Endodermal cell (in vitro differentiated cells): ENCODE measurements around the gene PCK2. TPM values are rescaled to one million over a fixed set of nuclear protein-coding genes. Genes with fewer than 3 reads are reported as not detected.

ENCODE experiments used
- DNase-seq: peaks from one replicate; pipeline ENCODE4 v3.0.0-alpha.2; 2017
- H3K27ac ChIP-seq: 2 replicates; pipeline ENCODE4 v1.5.1; 2013; ENCODE audit warnings: mild to moderate bottlenecking, low read depth, low read length, moderate library complexity
- H3K27me3 ChIP-seq: 2 replicates; pipeline ENCODE4 v1.6.1; 2013; ENCODE audit warnings: mild to moderate bottlenecking, low read length, moderate library complexity; ENCODE audit not compliant: insufficient read depth, control insufficient read depth, poor library complexity, severe bottlenecking
- H3K36me3 ChIP-seq: 2 replicates; pipeline ENCODE4 v1.7.0; 2013; ENCODE audit warnings: mild to moderate bottlenecking, low read length, moderate library complexity; ENCODE audit not compliant: control insufficient read depth, insufficient read depth
- H3K4me1 ChIP-seq: one replicate; pipeline ENCODE4 v1.7.0; 2013; ENCODE audit warnings: low read length; ENCODE audit not compliant: control insufficient read depth, insufficient read depth
- H3K4me3 ChIP-seq: 2 replicates; pipeline ENCODE4 v1.5.1; 2013; ENCODE audit warnings: mild to moderate bottlenecking, low read length, moderate library complexity
- H3K9ac ChIP-seq: 2 replicates; pipeline ENCODE4 v1.6.1; 2013; ENCODE audit warnings: mild to moderate bottlenecking, low read length, moderate library complexity; ENCODE audit not compliant: poor library complexity, severe bottlenecking; ENCODE audit errors: extremely low read depth
- H3K9me3 ChIP-seq: 2 replicates; pipeline ENCODE4 v1.6.1; 2013; ENCODE audit warnings: mild to moderate bottlenecking, low read length, moderate library complexity; ENCODE audit not compliant: control insufficient read depth
- H3K27ac Mint-ChIP-seq: 2 replicates; pipeline ENCODE4 v1.8.0; 2020; ENCODE audit warnings: mixed read lengths
- H3K27me3 Mint-ChIP-seq: 2 replicates; pipeline ENCODE4 v1.8.0; 2021; ENCODE audit warnings: mild to moderate bottlenecking, mixed read lengths; ENCODE audit not compliant: insufficient read depth
- H3K36me3 Mint-ChIP-seq: 2 replicates; pipeline ENCODE4 v1.8.0; 2020; ENCODE audit warnings: low read depth, mixed read lengths
- H3K4me1 Mint-ChIP-seq: 2 replicates; pipeline ENCODE4 v1.8.0; 2020; ENCODE audit warnings: mixed read lengths
- H3K4me3 Mint-ChIP-seq: 2 replicates; pipeline ENCODE4 v1.8.0; 2020; ENCODE audit warnings: mild to moderate bottlenecking, moderate library complexity, mixed read lengths
- H3K9me3 Mint-ChIP-seq: 2 replicates; pipeline ENCODE4 v1.8.0; 2020; ENCODE audit warnings: mild to moderate bottlenecking, mixed read lengths
- CTCF ChIP-seq: fragments of 200-600 bp; sonication (generic); conservative IDR thresholded peaks from 2 replicates; pipeline ENCODE4 v1.5.0; 2021; ENCODE audit warnings: antibody characterized with exemption, mild to moderate bottlenecking
- WGBS, 2 experiments: methylation state at CpG; one replicate each; pipeline versions ENCODE4 v1.1.5 to v1.1.7; 2013; ENCODE audit warnings: missing lambda C conversion rate in 2 of 2, mixed read lengths in 1 of 2; ENCODE audit not compliant: insufficient coverage in 1 of 2, insufficient read length in 1 of 2; 5-methylcytosine and 5-hydroxymethylcytosine counted together
- microRNA-seq: library from miRNA; unstranded; fragments of <30 nt; microRNA quantifications from one replicate; pipeline ENCODE4 v1.2.0, GENCODE V29; 2020; ENCODE audit warnings: borderline microRNAs expressed
- total RNA-seq, 2 donors: library from RNA; stranded (reverse); fragmentation: NEBNext Ultra II Directional in 1 of 2; extraction: Animal tissue kit (Norgen Biotek cat#: 25700) in 1 of 2; gene quantifications; 2 replicates in 1 of 2; 3 replicates in 1 of 2; pipeline ENCODE4 v1.2.1, GENCODE V29; 2021

The PCK2 gene
- total RNA-seq, 2 donors from 2014 or later = 37.7 to 42.8 TPM

GRCh38 chr14:24150567-24150966 lies 56.5 kb downstream of the PCK2 start:
- H3K9me3 ChIP-seq = no peaks in the 10 kb centered on the region
- H3K36me3 ChIP-seq = peaks cover 55% of the 10 kb centered on the region
- peaks cover 6% of the 10 kb centered on the region for H3K4me1 ChIP-seq
- H3K27me3 ChIP-seq = no peaks in the 10 kb centered on the region
- no peaks in the 10 kb centered on the region for H3K9me3 Mint-ChIP-seq
- H3K4me3 Mint-ChIP-seq = no peak overlapping the region
- H3K27ac ChIP-seq = no peak overlapping the region
- H3K4me1 Mint-ChIP-seq = peaks cover 16% of the 10 kb centered on the region
- no peak overlapping the region for H3K27ac Mint-ChIP-seq
- 97 to 99% methylated on average over 7 to 9 of the region's 9 CpGs for WGBS, 2 experiments
- no peak overlapping the region for H3K4me3 ChIP-seq
- H3K36me3 Mint-ChIP-seq = peaks cover 53% of the 10 kb centered on the region
- no peaks in the 10 kb centered on the region for H3K27me3 Mint-ChIP-seq
- TF ChIP-seq CTCF = no peak
- no peak for DNase-seq
- H3K9ac ChIP-seq = no peak overlapping the region

- H3K4me1 Mint-ChIP-seq = peaks cover 12% of the 10 kb centered on the region
- no peak overlapping the region for H3K27ac ChIP-seq
- no peak for DNase-seq
- no peaks in the 10 kb centered on the region for H3K27me3 Mint-ChIP-seq
- WGBS, 2 experiments = 92 to 94% methylated on average over 4 to 9 of the region's 9 CpGs
- no peaks in the 10 kb centered on the region for H3K9me3 ChIP-seq
- no peak overlapping the region for H3K4me3 Mint-ChIP-seq
- H3K27me3 ChIP-seq = no peaks in the 10 kb centered on the region
- no peaks in the 10 kb centered on the region for H3K9me3 Mint-ChIP-seq
- H3K4me1 ChIP-seq = peaks cover 6% of the 10 kb centered on the region
- H3K27ac Mint-ChIP-seq = no peak overlapping the region
- no peak overlapping the region for H3K9ac ChIP-seq
- H3K36me3 Mint-ChIP-seq = peaks cover 57% of the 10 kb centered on the region
- peaks cover 59% of the 10 kb centered on the region for H3K36me3 ChIP-seq
- H3K4me3 ChIP-seq = no peak overlapping the region
- TF ChIP-seq CTCF = no peak
Observed at GRCh38 chr14:24150993-24151392, 56.9 kb downstream of the PCK2 start.

- H3K36me3 Mint-ChIP-seq = peaks cover 59% of the 10 kb centered on the region
- DNase-seq = no peak
Observed at GRCh38 chr14:24151404-24152080, 57.4 kb downstream of the PCK2 start.

More at GRCh38 chr14:24151404-24152080, 57.4 kb downstream of the PCK2 start:
- H3K27ac Mint-ChIP-seq = no peak overlapping the region
- WGBS, 2 experiments = 93 to 94% methylated on average over 6 to 16 of the region's 16 CpGs
- Histone ChIP-seq H3K36me3 (peaks cover 60% of the 10 kb centered on the region), H3K27me3 (no peaks in the 10 kb centered on the region), H3K4me1 (peaks cover 6% of the 10 kb centered on the region), H3K9me3 (no peaks in the 10 kb centered on the region), H3K4me3 (no peak overlapping the region), H3K9ac (no peak overlapping the region), H3K27ac (no peak overlapping the region)
- no peak for TF ChIP-seq CTCF
- no peaks in the 10 kb centered on the region for H3K27me3 Mint-ChIP-seq
- no peaks in the 10 kb centered on the region for H3K9me3 Mint-ChIP-seq
- H3K4me3 Mint-ChIP-seq = no peak overlapping the region
- peaks cover 10% of the 10 kb centered on the region for H3K4me1 Mint-ChIP-seq

Small RNA genes within 50 kb of the gene (microRNA-seq; reads per million reads assigned to microRNA genes)
- gene MIR7703 = not detected

Other genes starting within 250 kb of the PCK2 start
- gene DHRS4, start 140.5 kb upstream of the PCK2 start, total RNA-seq = 10 to 100 TPM; 18.3 to 20.9 TPM
- gene DHRS4L2, start 105.4 kb upstream of the PCK2 start, total RNA-seq = 10 to 100 TPM; 16.7 to 17.3 TPM
- 1 to 10 TPM; 2.1 to 4.4 TPM for gene CARMIL3, start 42.3 kb upstream of the PCK2 start, total RNA-seq
- gene CPNE6, start 22.7 kb upstream of the PCK2 start, total RNA-seq = not detected
- 10 to 100 TPM; 71.1 to 72.2 TPM for gene DCAF11, start 20.5 kb downstream of the PCK2 start, total RNA-seq
- gene NRL, start 20.6 kb downstream of the PCK2 start, total RNA-seq = 1 to 10 TPM; 1.9 TPM
- 1 to 10 TPM in 1 of 2 donors, not detected in 1; 1.1 TPM for gene FITM1, start 36.3 kb downstream of the PCK2 start, total RNA-seq
- 100 to 1,000 TPM in 1 of 2 donors, 10 to 100 TPM in 1; 68.6 to 108 TPM for gene PSME1, start 41.9 kb downstream of the PCK2 start, total RNA-seq
- gene EMC9, start 47.3 kb downstream of the PCK2 start, total RNA-seq = 10 to 100 TPM; 34.0 to 39.5 TPM
- gene PSME2, start 52.3 kb downstream of the PCK2 start, total RNA-seq = 100 to 1,000 TPM; 106 to 112 TPM
- 10 to 100 TPM; 75.5 to 82.9 TPM for gene RNF31, start 53.2 kb downstream of the PCK2 start, total RNA-seq
- gene IRF9, start 67.0 kb downstream of the PCK2 start, total RNA-seq = 10 to 100 TPM; 13.6 to 26.9 TPM
- 10 to 100 TPM; 60.3 to 98.3 TPM for gene REC8, start 77.8 kb downstream of the PCK2 start, total RNA-seq
- gene IPO4, start 94.5 kb downstream of the PCK2 start, total RNA-seq = 10 to 100 TPM; 56.3 to 67.4 TPM
- gene TM9SF1, start 101.1 kb downstream of the PCK2 start, total RNA-seq = 10 to 100 TPM; 37.4 to 40.8 TPM
- gene TSSK4, start 111.4 kb downstream of the PCK2 start, total RNA-seq = under 1 TPM; 0.38 to 0.51 TPM
- 10 to 100 TPM; 38.8 to 44.3 TPM for gene CHMP4A, start 119.2 kb downstream of the PCK2 start, total RNA-seq
- 10 to 100 TPM; 21.0 to 25.0 TPM for gene MDP1, start 121.8 kb downstream of the PCK2 start, total RNA-seq
- gene NEDD8, start 138.1 kb downstream of the PCK2 start, total RNA-seq = 100 to 1,000 TPM; 210 to 267 TPM
- gene GMPR2, start 138.6 kb downstream of the PCK2 start, total RNA-seq = 10 to 100 TPM; 56.1 to 63.1 TPM
- 10 to 100 TPM; 43.4 to 43.5 TPM for gene TINF2, start 148.3 kb downstream of the PCK2 start, total RNA-seq
- gene TGM1, start 168.9 kb downstream of the PCK2 start, total RNA-seq = 1 to 10 TPM; 1.6 to 3.4 TPM
- 10 to 100 TPM; 20.2 to 20.5 TPM for gene RABGGTA, start 177.3 kb downstream of the PCK2 start, total RNA-seq
- 10 to 100 TPM; 21.2 to 22.5 TPM for gene DHRS1, start 205.5 kb downstream of the PCK2 start, total RNA-seq
- gene NOP9, start 205.5 kb downstream of the PCK2 start, total RNA-seq = 10 to 100 TPM; 31.1 to 32.0 TPM
- 1 to 10 TPM in 1 of 2 donors, under 1 TPM in 1; 0.97 to 3.1 TPM for gene CIDEB, start 213.7 kb downstream of the PCK2 start, total RNA-seq
- gene LTB4R2, start 215.8 kb downstream of the PCK2 start, total RNA-seq = 1 to 10 TPM; 7.4 to 9.5 TPM
- 1 to 10 TPM; 6.4 to 6.6 TPM for gene LTB4R, start 217.2 kb downstream of the PCK2 start, total RNA-seq
- not detected for gene ADCY4, start 240.8 kb downstream of the PCK2 start, total RNA-seq
- gene RIPK3, start 245.7 kb downstream of the PCK2 start, total RNA-seq = not detected